B cell (primary cell): ENCODE measurements around the gene HSPA1A. TPM values are rescaled to one million over a fixed set of nuclear protein-coding genes. Genes with fewer than 3 reads are reported as not detected.

Experiments used
- ATAC-seq: fragments of 200-7000 bp; cut with Tn5 transposase; one replicate; pipeline ENCODE4 v1.10.0; 2021; ENCODE audit warnings: low read depth, mild to moderate bottlenecking, moderate number of reproducible peaks, moderate library complexity
- CTCF ChIA-PET: fragments of 350-600 bp; sonication (Branson Sonifier 250); formaldehyde crosslinking; loops from one replicate; lab custom pipeline; 2021; ENCODE audit warnings: antibody characterized with exemption, inconsistent platforms; lab: Charles Lee
- POLR2A ChIA-PET: fragments of 350-600 bp; sonication (Branson Sonifier 250); formaldehyde crosslinking; loops from one replicate; lab custom pipeline; 2021; ENCODE audit warnings: antibody characterized with exemption; lab: Charles Lee
- DNase-seq: peaks from one replicate; pipeline ENCODE4 v3.0.0; 2013
- H2AFZ ChIP-seq: 2 replicates; pipeline ENCODE4 v1.6.1; 2012; ENCODE audit warnings: mild to moderate bottlenecking, low read depth, low read length; ENCODE audit not compliant: insufficient read depth, poor library complexity, severe bottlenecking
- H3K27ac ChIP-seq, 2 donors: 1 replicate in 1 of 2; 2 replicates in 1 of 2; pipeline ENCODE4 v1.5.1; 2012 to 2013; ENCODE audit warnings: low read length in 2 of 2, mild to moderate bottlenecking in 2 of 2, moderate library complexity in 1 of 2
- H3K27me3 ChIP-seq, 4 experiments: fragments of 200-600 bp in 1 of 4; sonication (generic) in 1 of 4; replicated peaks in 1 of 4; 1 replicate in 2 of 4; 2 replicates in 2 of 4; pipeline versions ENCODE4 v1.6.1 to v1.7.0; 2013 to 2016; ENCODE audit warnings: low read length in 3 of 4, mild to moderate bottlenecking in 2 of 4, mixed read lengths in 1 of 4, moderate library complexity in 1 of 4; ENCODE audit not compliant: insufficient read depth in 4 of 4, control insufficient read depth in 3 of 4; ENCODE audit errors: control extremely low read depth in 1 of 4
- H3K36me3 ChIP-seq, 2 experiments: replicated peaks in 1 of 2; 1 replicate in 1 of 2; 2 replicates in 1 of 2; pipeline versions ENCODE4 v1.6.1 to v1.7.1; 2013; ENCODE audit warnings: low read length in 1 of 2; ENCODE audit not compliant: insufficient read depth in 2 of 2, control insufficient read depth in 1 of 2; ENCODE audit errors: control extremely low read depth in 1 of 2, extremely low read depth in 1 of 2
- H3K4me1 ChIP-seq, 2 donors: fragments of 200-600 bp in 1 of 2; sonication (generic) in 1 of 2; 1 replicate in 1 of 2; 2 replicates in 1 of 2; pipeline versions ENCODE4 v1.5.1 to v1.6.1; 2013 to 2017; ENCODE audit warnings: low read length in 2 of 2; ENCODE audit not compliant: control insufficient read depth in 2 of 2, insufficient read depth in 2 of 2
- H3K4me2 ChIP-seq: replicated peaks from 2 replicates; pipeline ENCODE3; 2012; ENCODE audit warnings: mild to moderate bottlenecking, low read depth, low read length; ENCODE audit not compliant: poor library complexity, severe bottlenecking
- H3K4me3 ChIP-seq, 5 experiments: fragments of 200-600 bp in 1 of 5; sonication (generic) in 1 of 5; 1 replicate in 3 of 5; 2 replicates in 2 of 5; pipeline versions ENCODE4 v1.5.1 to v1.7.0; 2011 to 2016; ENCODE audit warnings: low read length in 4 of 5, mild to moderate bottlenecking in 4 of 5, low read depth in 2 of 5, control low read depth in 1 of 5, moderate library complexity in 1 of 5; ENCODE audit not compliant: insufficient read depth in 1 of 5; ENCODE audit errors: control extremely low read depth in 1 of 5, extremely low read depth in 1 of 5
- H3K79me2 ChIP-seq: fragments of 200-600 bp; sonication (generic); one replicate; pipeline ENCODE4 v1.6.0; 2016; ENCODE audit warnings: low read length; ENCODE audit not compliant: control insufficient read depth, insufficient read depth
- H3K9ac ChIP-seq: fragments of 200-600 bp; sonication (generic); 2 replicates; pipeline ENCODE4 v1.6.1; 2017; ENCODE audit warnings: mild to moderate bottlenecking, low read length, moderate library complexity
- H3K9me3 ChIP-seq, 3 donors: one replicate each; pipeline versions ENCODE4 v1.6.1 to v1.7.1; 2013; ENCODE audit warnings: low read length in 2 of 3; ENCODE audit not compliant: control insufficient read depth in 2 of 3, insufficient read depth in 1 of 3; ENCODE audit errors: control extremely low read depth in 1 of 3
- H4K20me1 ChIP-seq: 2 replicates; pipeline ENCODE4 v1.6.0; 2012; ENCODE audit warnings: mild to moderate bottlenecking, low read length; ENCODE audit not compliant: insufficient read depth, control insufficient read depth, poor library complexity, severe bottlenecking
- H3K27ac Mint-ChIP-seq: one replicate; pipeline ENCODE4 v1.8.0; 2021; ENCODE audit warnings: mixed read lengths
- H3K27me3 Mint-ChIP-seq: one replicate; pipeline ENCODE4 v1.8.0; 2021; ENCODE audit warnings: mixed read lengths
- H3K4me1 Mint-ChIP-seq: one replicate; pipeline ENCODE4 v1.8.0; 2021; ENCODE audit warnings: mixed read lengths
- H3K4me3 Mint-ChIP-seq: one replicate; pipeline ENCODE4 v1.8.0; 2021; ENCODE audit warnings: mixed read lengths
- H3K9me3 Mint-ChIP-seq: one replicate; pipeline ENCODE4 v1.8.0; 2022; ENCODE audit warnings: mixed read lengths; ENCODE audit not compliant: insufficient read depth
- EZH2 ChIP-seq: IDR thresholded peaks from 2 replicates; pipeline ENCODE4 v1.6.1; 2012; ENCODE audit warnings: borderline replicate concordance, low read depth, mild to moderate bottlenecking, moderate library complexity, low read length; ENCODE audit not compliant: insufficient read depth, poor library complexity, severe bottlenecking
- WGBS: methylation state at CpG from one replicate; pipeline ENCODE4 v1.1.5; 2013; ENCODE audit warnings: missing lambda C conversion rate; ENCODE audit not compliant: insufficient coverage; 5-methylcytosine and 5-hydroxymethylcytosine counted together
- intact Hi-C: fragments of 100-400 bp; cut with micrococcal nuclease; formaldehyde crosslinking; loops from one replicate; pipeline ENCODE4 v1.10.0; 2022
- polyA plus RNA-seq: library from polyadenylated mRNA; depleted of rRNA; stranded (reverse); fragments of >200 nt; gene quantifications from 2 replicates; pipeline ENCODE4 v1.2.3, GENCODE V29; 2012
- total RNA-seq, 2 donors: library from RNA; stranded (reverse); fragments of 120-200 nt in 1 of 2; gene quantifications; 1 replicate in 1 of 2; 2 replicates in 1 of 2; pipeline versions ENCODE4 v1.2.3 to v1.2.4, GENCODE V29; 2013 to 2022
- TF ChIP-seq, protein P1 (sequence below): fragments of 200-600 bp; IDR thresholded peaks from one replicate; pipeline ENCODE4 v1.8.0; 2022; ENCODE audit warnings: antibody characterized with exemption, mild to moderate bottlenecking

HSPA1A gene
- total and polyA plus RNA-seq, 2 donors (not counting 1 experiment from before 2014, with no cell fraction given) = 61.2 to 129 TPM

DNA sequence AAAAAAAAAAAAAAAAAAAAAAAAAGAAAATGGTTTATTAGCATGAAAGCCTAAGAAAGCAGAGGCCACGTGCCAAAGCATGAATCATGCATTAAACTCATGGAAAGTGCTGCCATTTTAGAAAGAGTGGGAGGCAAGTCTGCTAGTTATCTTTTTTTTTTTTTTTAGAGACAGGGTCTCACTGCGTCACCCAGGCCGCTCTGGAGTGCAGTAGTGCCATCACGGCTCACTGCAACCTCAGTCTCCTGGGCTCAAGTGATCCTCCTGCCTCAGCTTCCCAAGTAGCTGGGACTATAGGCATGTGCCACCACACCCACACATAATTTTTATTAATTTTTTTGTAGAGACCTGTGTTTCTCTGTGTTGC, 43.4 kb upstream of the HSPA1A start:
- ChIA-PET CTCF (interaction anchor here (0.6 to 1.3 kb wide), 6 partner anchors 26 to 97 kb away, joined by 3 read pairs; no protein-coding TSS in a partner anchor), POLR2A (interaction anchor here (0.7 kb wide), 1 partner anchor 11 kb away, joined by 3 read pairs; no protein-coding TSS in a partner anchor)
- no peaks in the 10 kb centered on the region for H3K79me2 ChIP-seq
- no peaks in the 10 kb centered on the region for H3K9me3 ChIP-seq
- no peaks in the 10 kb centered on the region for H4K20me1 ChIP-seq
- no peak for DNase-seq
- TF ChIP-seq EZH2 = no peak
- TF ChIP-seq, protein P1, sequence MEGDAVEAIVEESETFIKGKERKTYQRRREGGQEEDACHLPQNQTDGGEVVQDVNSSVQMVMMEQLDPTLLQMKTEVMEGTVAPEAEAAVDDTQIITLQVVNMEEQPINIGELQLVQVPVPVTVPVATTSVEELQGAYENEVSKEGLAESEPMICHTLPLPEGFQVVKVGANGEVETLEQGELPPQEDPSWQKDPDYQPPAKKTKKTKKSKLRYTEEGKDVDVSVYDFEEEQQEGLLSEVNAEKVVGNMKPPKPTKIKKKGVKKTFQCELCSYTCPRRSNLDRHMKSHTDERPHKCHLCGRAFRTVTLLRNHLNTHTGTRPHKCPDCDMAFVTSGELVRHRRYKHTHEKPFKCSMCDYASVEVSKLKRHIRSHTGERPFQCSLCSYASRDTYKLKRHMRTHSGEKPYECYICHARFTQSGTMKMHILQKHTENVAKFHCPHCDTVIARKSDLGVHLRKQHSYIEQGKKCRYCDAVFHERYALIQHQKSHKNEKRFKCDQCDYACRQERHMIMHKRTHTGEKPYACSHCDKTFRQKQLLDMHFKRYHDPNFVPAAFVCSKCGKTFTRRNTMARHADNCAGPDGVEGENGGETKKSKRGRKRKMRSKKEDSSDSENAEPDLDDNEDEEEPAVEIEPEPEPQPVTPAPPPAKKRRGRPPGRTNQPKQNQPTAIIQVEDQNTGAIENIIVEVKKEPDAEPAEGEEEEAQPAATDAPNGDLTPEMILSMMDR = no peak
- H3K4me3 ChIP-seq = no peak overlapping the region
- H2AFZ ChIP-seq = no peak overlapping the region
- peaks cover 8 to 21% of the 10 kb centered on the region in 2 donors for H3K4me1 ChIP-seq
- no peak overlapping the region for H3K4me3 Mint-ChIP-seq
- no peaks in the 10 kb centered on the region for H3K27me3 ChIP-seq
- no peak for ATAC-seq
- H3K9ac ChIP-seq = no peak overlapping the region
- no peak overlapping the region for H3K27ac ChIP-seq
- peaks cover 23% of the 10 kb centered on the region for H3K4me1 Mint-ChIP-seq
- no peaks in the 10 kb centered on the region for H3K9me3 Mint-ChIP-seq
- no peak overlapping the region for H3K27ac Mint-ChIP-seq
- WGBS = 100% methylated on average over 3 of the region's 4 CpGs
- intact Hi-C loops = loop anchor here (5.0 kb wide), 1 partner anchor 60 kb away; no protein-coding TSS in a partner anchor
- no peaks in the 10 kb centered on the region for H3K27me3 Mint-ChIP-seq
- no peak overlapping the region for H3K4me2 ChIP-seq
- H3K36me3 ChIP-seq = no peaks in the 10 kb centered on the region

DNA sequence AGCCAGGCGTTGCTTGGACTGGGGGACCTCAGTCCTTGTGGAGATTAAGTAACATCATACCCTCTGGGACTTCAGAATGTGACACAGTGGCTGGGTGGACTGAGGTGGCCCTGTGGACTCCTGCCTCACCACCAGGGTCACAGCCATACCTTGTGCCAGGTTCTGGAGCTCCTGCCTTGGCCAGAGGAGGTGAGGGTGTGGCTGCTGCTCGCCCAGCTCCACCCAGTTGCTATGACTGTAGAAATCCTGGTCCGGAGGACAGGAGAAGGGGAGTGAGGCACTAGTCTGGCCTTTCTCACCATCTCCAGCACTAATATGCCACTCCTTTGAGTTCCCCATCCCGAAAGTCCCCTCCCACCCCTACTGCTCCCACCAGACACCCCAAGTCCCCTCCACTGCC, 40.2 kb upstream of the HSPA1A start:
- H2AFZ ChIP-seq = no peak overlapping the region
- no peak for DNase-seq
- no peak overlapping the region for H3K4me2 ChIP-seq
- no peak for ATAC-seq
- intact Hi-C loops = no loop called here
- H3K27ac Mint-ChIP-seq = no peak overlapping the region
- no peaks in the 10 kb centered on the region for H3K27me3 ChIP-seq
- ChIA-PET POLR2A (interaction anchor here (0.5 to 1.0 kb wide), 4 partner anchors 14 to 115 kb away, joined by 3 to 5 read pairs (median 3); no protein-coding TSS in a partner anchor), CTCF (interaction anchor here (1.0 to 2.0 kb wide), 5 partner anchors 12 to 38 kb away, joined by 3 to 6 read pairs (median 3); no protein-coding TSS in a partner anchor)
- no peak overlapping the region for H3K27ac ChIP-seq
- peak overlapping the region; percentile 7 for H3K4me3 Mint-ChIP-seq
- H3K4me1 ChIP-seq = peaks cover 15 to 30% of the 10 kb centered on the region in 2 donors
- no peaks in the 10 kb centered on the region for H3K9me3 ChIP-seq
- no peak for TF ChIP-seq EZH2
- TF ChIP-seq, protein P1 = no peak
- no peaks in the 10 kb centered on the region for H4K20me1 ChIP-seq
- no peak overlapping the region for H3K9ac ChIP-seq
- no peaks in the 10 kb centered on the region for H3K27me3 Mint-ChIP-seq
- H3K79me2 ChIP-seq = no peaks in the 10 kb centered on the region
- H3K4me3 ChIP-seq = no peak overlapping the region
- H3K4me1 Mint-ChIP-seq = peaks cover 26% of the 10 kb centered on the region
- no peaks in the 10 kb centered on the region for H3K9me3 Mint-ChIP-seq
- peaks cover 0 to 22% of the 10 kb centered on the region in 2 experiments for H3K36me3 ChIP-seq
- WGBS = 95% methylated on average over 2 of the region's 4 CpGs
